Measurements from ENCODE around the gene LPP. TPM values are rescaled to one million over a fixed set of nuclear protein-coding genes. Genes with fewer than 3 reads are reported as not detected.
A peak's percentile ranks its signal among the peaks of the same experiment; 100 is the strongest.

Gene LPP
- total and polyA plus RNA-seq, 2 of the 13 experiments (the other 11 are each of a cell fraction or from before 2014, with no cell fraction given) = 19.2 to 29.9 TPM

DNA sequence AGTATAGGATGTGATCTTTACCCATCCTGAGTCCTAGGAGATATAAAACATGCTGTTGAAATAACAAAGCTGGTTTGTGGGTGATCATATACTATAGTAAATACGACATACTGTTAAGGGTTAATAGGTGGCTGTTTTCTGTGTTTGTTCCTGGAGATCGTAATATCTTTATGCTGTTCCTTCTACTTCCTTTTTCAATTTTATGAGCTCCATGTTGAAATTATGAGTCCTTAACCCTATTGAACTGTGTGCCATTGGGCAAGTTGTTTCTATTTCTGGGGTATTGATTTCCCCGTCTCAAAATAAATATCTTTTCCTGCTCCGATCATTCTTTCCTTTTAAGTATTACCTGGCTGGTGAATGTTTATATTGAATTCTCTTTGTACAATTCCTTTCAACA lies 115.1 kb downstream of the LPP start (continued):
- TF ChIP-seq, protein P1, sequence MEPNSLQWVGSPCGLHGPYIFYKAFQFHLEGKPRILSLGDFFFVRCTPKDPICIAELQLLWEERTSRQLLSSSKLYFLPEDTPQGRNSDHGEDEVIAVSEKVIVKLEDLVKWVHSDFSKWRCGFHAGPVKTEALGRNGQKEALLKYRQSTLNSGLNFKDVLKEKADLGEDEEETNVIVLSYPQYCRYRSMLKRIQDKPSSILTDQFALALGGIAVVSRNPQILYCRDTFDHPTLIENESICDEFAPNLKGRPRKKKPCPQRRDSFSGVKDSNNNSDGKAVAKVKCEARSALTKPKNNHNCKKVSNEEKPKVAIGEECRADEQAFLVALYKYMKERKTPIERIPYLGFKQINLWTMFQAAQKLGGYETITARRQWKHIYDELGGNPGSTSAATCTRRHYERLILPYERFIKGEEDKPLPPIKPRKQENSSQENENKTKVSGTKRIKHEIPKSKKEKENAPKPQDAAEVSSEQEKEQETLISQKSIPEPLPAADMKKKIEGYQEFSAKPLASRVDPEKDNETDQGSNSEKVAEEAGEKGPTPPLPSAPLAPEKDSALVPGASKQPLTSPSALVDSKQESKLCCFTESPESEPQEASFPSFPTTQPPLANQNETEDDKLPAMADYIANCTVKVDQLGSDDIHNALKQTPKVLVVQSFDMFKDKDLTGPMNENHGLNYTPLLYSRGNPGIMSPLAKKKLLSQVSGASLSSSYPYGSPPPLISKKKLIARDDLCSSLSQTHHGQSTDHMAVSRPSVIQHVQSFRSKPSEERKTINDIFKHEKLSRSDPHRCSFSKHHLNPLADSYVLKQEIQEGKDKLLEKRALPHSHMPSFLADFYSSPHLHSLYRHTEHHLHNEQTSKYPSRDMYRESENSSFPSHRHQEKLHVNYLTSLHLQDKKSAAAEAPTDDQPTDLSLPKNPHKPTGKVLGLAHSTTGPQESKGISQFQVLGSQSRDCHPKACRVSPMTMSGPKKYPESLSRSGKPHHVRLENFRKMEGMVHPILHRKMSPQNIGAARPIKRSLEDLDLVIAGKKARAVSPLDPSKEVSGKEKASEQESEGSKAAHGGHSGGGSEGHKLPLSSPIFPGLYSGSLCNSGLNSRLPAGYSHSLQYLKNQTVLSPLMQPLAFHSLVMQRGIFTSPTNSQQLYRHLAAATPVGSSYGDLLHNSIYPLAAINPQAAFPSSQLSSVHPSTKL (CRISPR knock-in tag; IDR thresholded peaks at IDR 0.05) = no peak
- TF ChIP-seq CCDC6 (CRISPR knock-in tag; IDR thresholded peaks at IDR 0.05) (no peak), JUNB (CRISPR knock-in tag; IDR thresholded peaks at IDR 0.05; ENCODE audit: borderline replicate concordance) (no peak)

DNA sequence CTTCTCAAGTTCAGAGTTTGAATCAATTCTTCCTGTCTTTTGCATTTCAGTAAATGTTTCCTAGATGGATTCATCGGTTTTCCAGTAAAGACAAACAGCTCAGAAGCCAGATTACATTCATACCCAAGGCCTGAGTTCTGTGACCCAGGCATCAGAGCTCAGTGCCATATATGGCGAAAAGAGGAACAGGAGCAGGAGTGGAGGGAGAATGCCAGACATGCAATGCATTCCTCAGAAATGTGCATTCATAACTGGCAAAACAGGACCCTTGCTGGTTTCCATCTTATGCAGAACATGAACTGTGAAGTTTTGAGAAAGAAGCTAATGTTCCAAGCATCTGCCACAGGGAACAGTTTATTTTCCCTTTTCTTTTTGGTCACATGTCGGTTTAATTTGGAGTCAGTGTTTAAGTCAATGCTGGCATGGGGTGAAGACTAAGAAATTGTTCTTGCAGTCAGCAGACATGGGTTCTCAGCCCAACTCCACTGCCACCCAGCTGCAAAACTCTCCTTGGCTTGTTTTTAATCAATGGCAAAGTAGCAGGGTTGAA lies 116.5 kb downstream of the LPP start:
- DNase-seq (ENCODE audit: low spot score) (peak; percentile 89), ATAC-seq (peak; percentile 95), FAIRE-seq (no peak)
- intact Hi-C loops (cut with micrococcal nuclease; ENCODE audit: unreplicated experiment) (loop anchor here (2.0 kb wide), 2 partner anchors 24 to 234 kb away; no protein-coding TSS in a partner anchor), in situ Hi-C loops (cut with HindIII; ENCODE audit: extremely low pct_ligation_motif_present, low pct_unique_long_range_greater_than_20kb) (no loop called here)
- BruUV-seq (replicated peaks) = no TSS peak
- Histone ChIP-seq H3K4me2 (ENCODE audit: low read depth, low read length) (no peak overlapping the region), H3K79me2 (ENCODE audit: insufficient read depth, low read length) (peaks cover 51% of the 10 kb centered on the region), H4K20me1 (ENCODE audit: insufficient read depth, low read length) (no peaks in the 10 kb centered on the region), H3K36me3 (replicated peaks in 1 of 2; ENCODE audit: control insufficient read depth in 1 of 2, insufficient read depth in 2 of 2, low read length in 2 of 2) (peaks cover 0 to 5% of the 10 kb centered on the region in 2 experiments; a peak in 3 of 5 replicates), H2AFZ (ENCODE audit: low read length) (no peak overlapping the region), H3K27ac (ENCODE audit: extremely low read length, insufficient read depth, low read length) (no peak overlapping the region), H3K9ac (ENCODE audit: insufficient read depth, low read depth, low read length) (no peak overlapping the region), H3K9me3 (ENCODE audit: low read length) (no peaks in the 10 kb centered on the region), H3K27me3 (ENCODE audit: control insufficient read depth in 1 of 2, insufficient read depth in 2 of 2, low read length in 2 of 2) (no peaks in the 10 kb centered on the region), H3K4me3 (replicated peaks in 1 of 3; ENCODE audit: insufficient read depth in 1 of 3, low read depth in 2 of 3, low read length in 3 of 3) (no peak overlapping the region), H3K4me1 (ENCODE audit: insufficient read depth, low read length) (peaks cover 84% of the 10 kb centered on the region)
- POLR2A ChIA-PET = interaction anchor here (0.7 to 1.2 kb wide), 5 partner anchors 20 to 525 kb away, joined by 3 to 6 read pairs (median 4); partner anchors contain the start of gene BCL6
- CTCF ChIA-PET (ENCODE audit: low intra/inter-chr PET ratio, low total read pairs) = no interaction called here
- WGBS (ENCODE audit: low lambda C conversion rate) = 53% methylated on average over 3 of the region's 3 CpGs
- TF ChIP-seq MEF2D (CRISPR knock-in tag; IDR thresholded peaks at IDR 0.05) (0 out of 2 replicates have a peak, but pooled peaks have one; percentile 67), PHF21A (CRISPR knock-in tag; IDR thresholded peaks at IDR 0.05) (0 out of 2 replicates have a peak, but pooled peaks have one; percentile 31), SRF (IDR thresholded peaks at IDR 0.05; ENCODE audit: low read depth, low read length) (peak; percentile 99), PPARG (CRISPR knock-in tag; conservative IDR thresholded peaks at IDR 0.05) (peak; percentile 39; the same call in 1 of the 2 replicates), SMC3 (IDR thresholded peaks at IDR 0.05; ENCODE audit: low read length) (0 out of 2 replicates have a peak, but pooled peaks have one; percentile 24)
- TF ChIP-seq, protein P2, sequence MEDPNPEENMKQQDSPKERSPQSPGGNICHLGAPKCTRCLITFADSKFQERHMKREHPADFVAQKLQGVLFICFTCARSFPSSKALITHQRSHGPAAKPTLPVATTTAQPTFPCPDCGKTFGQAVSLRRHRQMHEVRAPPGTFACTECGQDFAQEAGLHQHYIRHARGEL (CRISPR knock-in tag; IDR thresholded peaks at IDR 0.05) = no peak
- TF ChIP-seq, protein P3, sequence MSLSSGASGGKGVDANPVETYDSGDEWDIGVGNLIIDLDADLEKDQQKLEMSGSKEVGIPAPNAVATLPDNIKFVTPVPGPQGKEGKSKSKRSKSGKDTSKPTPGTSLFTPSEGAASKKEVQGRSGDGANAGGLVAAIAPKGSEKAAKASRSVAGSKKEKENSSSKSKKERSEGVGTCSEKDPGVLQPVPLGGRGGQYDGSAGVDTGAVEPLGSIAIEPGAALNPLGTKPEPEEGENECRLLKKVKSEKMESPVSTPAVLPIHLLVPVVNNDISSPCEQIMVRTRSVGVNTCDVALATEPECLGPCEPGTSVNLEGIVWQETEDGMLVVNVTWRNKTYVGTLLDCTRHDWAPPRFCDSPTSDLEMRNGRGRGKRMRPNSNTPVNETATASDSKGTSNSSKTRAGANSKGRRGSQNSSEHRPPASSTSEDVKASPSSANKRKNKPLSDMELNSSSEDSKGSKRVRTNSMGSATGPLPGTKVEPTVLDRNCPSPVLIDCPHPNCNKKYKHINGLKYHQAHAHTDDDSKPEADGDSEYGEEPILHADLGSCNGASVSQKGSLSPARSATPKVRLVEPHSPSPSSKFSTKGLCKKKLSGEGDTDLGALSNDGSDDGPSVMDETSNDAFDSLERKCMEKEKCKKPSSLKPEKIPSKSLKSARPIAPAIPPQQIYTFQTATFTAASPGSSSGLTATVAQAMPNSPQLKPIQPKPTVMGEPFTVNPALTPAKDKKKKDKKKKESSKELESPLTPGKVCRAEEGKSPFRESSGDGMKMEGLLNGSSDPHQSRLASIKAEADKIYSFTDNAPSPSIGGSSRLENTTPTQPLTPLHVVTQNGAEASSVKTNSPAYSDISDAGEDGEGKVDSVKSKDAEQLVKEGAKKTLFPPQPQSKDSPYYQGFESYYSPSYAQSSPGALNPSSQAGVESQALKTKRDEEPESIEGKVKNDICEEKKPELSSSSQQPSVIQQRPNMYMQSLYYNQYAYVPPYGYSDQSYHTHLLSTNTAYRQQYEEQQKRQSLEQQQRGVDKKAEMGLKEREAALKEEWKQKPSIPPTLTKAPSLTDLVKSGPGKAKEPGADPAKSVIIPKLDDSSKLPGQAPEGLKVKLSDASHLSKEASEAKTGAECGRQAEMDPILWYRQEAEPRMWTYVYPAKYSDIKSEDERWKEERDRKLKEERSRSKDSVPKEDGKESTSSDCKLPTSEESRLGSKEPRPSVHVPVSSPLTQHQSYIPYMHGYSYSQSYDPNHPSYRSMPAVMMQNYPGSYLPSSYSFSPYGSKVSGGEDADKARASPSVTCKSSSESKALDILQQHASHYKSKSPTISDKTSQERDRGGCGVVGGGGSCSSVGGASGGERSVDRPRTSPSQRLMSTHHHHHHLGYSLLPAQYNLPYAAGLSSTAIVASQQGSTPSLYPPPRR (CRISPR knock-in tag; IDR thresholded peaks at IDR 0.05; ENCODE audit: borderline replicate concordance) = peak; percentile 69; the same call in 1 of the 2 replicates
- TF ChIP-seq, protein P4, sequence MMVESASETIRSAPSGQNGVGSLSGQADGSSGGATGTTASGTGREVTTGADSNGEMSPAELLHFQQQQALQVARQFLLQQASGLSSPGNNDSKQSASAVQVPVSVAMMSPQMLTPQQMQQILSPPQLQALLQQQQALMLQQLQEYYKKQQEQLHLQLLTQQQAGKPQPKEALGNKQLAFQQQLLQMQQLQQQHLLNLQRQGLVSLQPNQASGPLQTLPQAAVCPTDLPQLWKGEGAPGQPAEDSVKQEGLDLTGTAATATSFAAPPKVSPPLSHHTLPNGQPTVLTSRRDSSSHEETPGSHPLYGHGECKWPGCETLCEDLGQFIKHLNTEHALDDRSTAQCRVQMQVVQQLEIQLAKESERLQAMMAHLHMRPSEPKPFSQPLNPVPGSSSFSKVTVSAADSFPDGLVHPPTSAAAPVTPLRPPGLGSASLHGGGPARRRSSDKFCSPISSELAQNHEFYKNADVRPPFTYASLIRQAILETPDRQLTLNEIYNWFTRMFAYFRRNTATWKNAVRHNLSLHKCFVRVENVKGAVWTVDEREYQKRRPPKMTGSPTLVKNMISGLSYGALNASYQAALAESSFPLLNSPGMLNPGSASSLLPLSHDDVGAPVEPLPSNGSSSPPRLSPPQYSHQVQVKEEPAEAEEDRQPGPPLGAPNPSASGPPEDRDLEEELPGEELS (CRISPR knock-in tag; IDR thresholded peaks at IDR 0.05) = 0 out of 2 replicates have a peak, but pooled peaks have one; percentile 30
